Stimulated activated CD8-positive, alpha-beta memory T cell treated with anti-CD3 and anti-CD28 coated beads, Interleukin-15, amount 100 ng/mL, for 4 hours (primary cell): ENCODE data around the gene WWOX.

ENCODE experiments used
- DNase-seq, 2 donors: peaks; one replicate each; pipeline ENCODE4 v3.0.0-alpha.2; 2020; ENCODE audit warnings: low read depth in 2 of 2

The WWOX gene

GRCh38 chr16:78609402-78610274 lies 510.2 kb downstream of the WWOX start:
- DNase-seq: no peak

- no peak for DNase-seq
These were observed 511.9 kb downstream of the WWOX start for GRCh38 chr16:78611318-78611717.

GRCh38 chr16:78619811-78620210 lies 520.4 kb downstream of the WWOX start:
- DNase-seq: no peak

GRCh38 chr16:78620291-78620690 lies 520.8 kb downstream of the WWOX start:
- DNase-seq: no peak

GRCh38 chr16:78623796-78624195 lies 524.3 kb downstream of the WWOX start:
- DNase-seq: no peak

GRCh38 chr16:78624366-78624765 lies 524.9 kb downstream of the WWOX start:
- DNase-seq: no peak

GRCh38 chr16:78628461-78629045 lies 529.1 kb downstream of the WWOX start:
- DNase-seq: no peak

- no peak for DNase-seq
These were observed 529.7 kb downstream of the WWOX start for GRCh38 chr16:78629173-78629572.

GRCh38 chr16:78630102-78630501 lies 530.6 kb downstream of the WWOX start:
- no peak for DNase-seq

GRCh38 chr16:78633551-78633950 lies 534.1 kb downstream of the WWOX start:
- no peak for DNase-seq

- no peak for DNase-seq
These were observed 536.4 kb downstream of the WWOX start for GRCh38 chr16:78635807-78636206.

GRCh38 chr16:78638371-78638770 lies 538.9 kb downstream of the WWOX start:
- no peak for DNase-seq

- no peak for DNase-seq
These were observed 540.3 kb downstream of the WWOX start for GRCh38 chr16:78639775-78640174.

- DNase-seq: no peak
These were observed 541.4 kb downstream of the WWOX start for GRCh38 chr16:78640886-78641285.

- no peak for DNase-seq
These were observed 542.0 kb downstream of the WWOX start for GRCh38 chr16:78641433-78641832.

GRCh38 chr16:78642621-78643285 lies 543.3 kb downstream of the WWOX start:
- DNase-seq: no peak

- DNase-seq: no peak
These were observed 546.2 kb downstream of the WWOX start for GRCh38 chr16:78645657-78646056.

- DNase-seq: no peak
These were observed 547.6 kb downstream of the WWOX start for GRCh38 chr16:78647019-78647418.

- DNase-seq: no peak
These were observed 548.0 kb downstream of the WWOX start for GRCh38 chr16:78647491-78647890.

- no peak for DNase-seq
These were observed 549.1 kb downstream of the WWOX start for GRCh38 chr16:78648517-78648916.

GRCh38 chr16:78650339-78651074 lies 551.1 kb downstream of the WWOX start:
- no peak for DNase-seq

GRCh38 chr16:78654929-78655328 lies 555.5 kb downstream of the WWOX start:
- DNase-seq: no peak
